HG02759 (cell line): ENCODE results near the gene B3GNT9.

Source experiments
- ATAC-seq: cut with Tn5 transposase; IDR thresholded peaks from one replicate; pipeline ENCODE4 v1.9.1; 2021; ENCODE audit warnings: mild to moderate bottlenecking, moderate library complexity; ENCODE audit not compliant: unreplicated experiment

Gene B3GNT9

DNA sequence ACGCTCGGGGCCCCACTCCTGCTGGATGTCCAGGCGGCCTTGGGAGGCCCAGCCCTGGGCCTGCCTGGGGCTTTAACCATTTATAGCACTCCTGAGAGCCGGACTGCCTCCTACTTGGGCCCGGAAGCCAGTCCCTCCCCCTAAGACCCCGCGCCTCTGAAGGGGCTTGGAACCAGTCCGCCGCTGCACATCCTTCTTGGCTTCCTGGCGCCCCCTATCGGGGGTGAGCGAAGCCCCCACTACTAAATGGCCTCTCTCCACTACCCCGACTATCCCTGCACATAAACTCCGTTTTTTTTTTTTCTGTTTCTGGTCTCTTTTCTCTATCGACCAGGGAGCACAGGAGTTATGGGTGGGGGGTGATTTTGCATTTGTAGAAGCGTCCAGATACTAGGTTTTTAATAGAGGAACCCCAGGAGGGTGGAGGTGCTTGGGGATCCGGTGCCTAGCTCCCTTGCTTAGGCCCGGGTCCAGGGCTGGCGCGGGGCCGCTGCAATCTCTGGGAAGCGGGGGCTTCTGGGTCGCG, 18.9 kb upstream of the B3GNT9 start:
- peak; percentile 5 for ATAC-seq

DNA sequence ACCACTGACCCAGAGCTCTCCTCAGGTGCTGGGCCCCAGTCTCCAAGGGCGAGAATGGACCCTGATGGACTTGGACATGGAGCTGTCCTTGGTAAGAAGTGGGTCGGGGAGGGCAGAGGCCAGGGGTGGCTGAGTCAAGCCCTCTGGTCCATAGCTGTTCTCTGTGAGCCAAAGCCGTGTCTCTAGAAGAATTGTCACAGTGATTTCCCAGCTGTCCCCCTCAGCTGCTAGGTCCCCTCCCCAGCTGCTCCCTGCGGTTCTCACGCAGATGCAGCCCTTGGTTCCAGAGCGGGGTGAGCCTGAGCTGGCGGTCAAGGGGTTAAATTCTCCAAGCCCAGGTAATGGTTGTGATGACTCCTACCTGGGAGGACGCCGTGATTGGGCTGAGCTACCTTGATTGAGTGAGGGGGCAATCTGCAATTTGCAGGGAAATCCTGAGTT, 18.2 kb upstream of the B3GNT9 start:
- no peak for ATAC-seq

DNA sequence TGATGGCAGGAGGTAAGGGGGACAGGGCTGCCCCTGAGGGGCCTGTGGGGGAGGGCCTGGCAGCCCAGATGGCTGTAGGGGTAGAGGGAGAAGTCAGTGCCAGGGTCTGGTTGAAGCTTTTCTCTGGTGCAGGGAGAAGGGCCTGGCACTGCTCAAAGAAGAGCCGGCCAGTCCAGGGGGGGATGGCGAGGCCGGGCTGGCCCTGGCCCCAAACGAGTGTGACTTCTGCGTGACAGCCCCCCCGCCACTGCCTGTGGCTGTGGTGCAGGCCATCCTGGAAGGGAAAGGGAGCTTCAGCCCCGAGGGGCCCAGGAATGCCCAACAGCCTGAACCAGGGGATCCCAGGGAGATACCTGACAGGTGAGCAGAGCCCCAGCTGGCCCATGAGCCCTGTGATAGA, 16.8 kb upstream of the B3GNT9 start:
- no peak for ATAC-seq

DNA sequence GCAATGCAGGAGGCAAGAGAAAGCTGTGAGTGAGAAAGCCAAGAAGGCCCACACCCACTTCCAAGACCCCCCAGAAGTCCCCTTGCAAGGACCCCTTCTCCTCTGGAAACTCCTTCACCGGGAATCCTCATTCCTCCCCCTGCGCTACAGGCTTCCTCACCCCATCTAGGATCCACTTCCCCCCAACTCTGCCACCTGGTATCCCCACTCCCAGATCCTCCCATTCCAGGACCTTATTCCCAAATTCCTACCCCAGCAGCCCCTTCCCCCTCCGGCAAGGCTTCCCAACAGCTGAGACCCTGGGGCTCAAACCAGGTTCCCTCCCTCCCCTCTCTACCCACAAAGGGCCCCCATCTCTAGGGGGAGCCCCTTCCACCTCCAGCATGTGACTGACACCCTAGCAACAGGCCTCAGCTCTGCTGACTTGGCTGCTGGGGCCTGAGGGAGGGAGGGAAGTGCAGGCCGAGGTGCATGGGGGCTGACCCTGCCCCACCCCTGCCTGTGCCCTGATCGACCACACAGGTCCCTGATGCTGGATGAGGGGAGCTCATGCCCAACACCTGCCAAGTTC, 15.9 kb upstream of the B3GNT9 start:
- no peak for ATAC-seq

DNA sequence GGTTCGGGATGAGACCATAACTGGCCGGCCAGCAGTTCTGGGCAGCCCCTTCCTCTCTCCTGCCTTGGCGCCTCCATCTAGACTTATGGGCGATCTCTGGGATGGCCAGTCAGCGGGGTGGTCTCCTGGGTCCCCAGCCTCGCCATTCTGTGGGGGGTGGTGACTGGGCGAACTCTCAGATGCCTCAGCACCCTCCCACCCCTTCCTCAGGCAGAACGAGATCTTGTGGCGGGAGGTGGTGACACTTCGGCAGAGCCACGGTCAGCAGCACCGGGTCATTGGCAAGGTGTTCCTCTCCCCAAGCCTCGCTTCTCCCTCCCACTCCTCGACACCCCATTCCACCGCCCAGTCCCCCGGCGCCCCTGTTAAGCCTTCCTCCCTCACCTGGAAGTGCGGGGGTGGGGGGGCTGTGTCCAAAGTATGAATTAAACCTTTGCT, 15.3 kb upstream of the B3GNT9 start:
- no peak for ATAC-seq

DNA sequence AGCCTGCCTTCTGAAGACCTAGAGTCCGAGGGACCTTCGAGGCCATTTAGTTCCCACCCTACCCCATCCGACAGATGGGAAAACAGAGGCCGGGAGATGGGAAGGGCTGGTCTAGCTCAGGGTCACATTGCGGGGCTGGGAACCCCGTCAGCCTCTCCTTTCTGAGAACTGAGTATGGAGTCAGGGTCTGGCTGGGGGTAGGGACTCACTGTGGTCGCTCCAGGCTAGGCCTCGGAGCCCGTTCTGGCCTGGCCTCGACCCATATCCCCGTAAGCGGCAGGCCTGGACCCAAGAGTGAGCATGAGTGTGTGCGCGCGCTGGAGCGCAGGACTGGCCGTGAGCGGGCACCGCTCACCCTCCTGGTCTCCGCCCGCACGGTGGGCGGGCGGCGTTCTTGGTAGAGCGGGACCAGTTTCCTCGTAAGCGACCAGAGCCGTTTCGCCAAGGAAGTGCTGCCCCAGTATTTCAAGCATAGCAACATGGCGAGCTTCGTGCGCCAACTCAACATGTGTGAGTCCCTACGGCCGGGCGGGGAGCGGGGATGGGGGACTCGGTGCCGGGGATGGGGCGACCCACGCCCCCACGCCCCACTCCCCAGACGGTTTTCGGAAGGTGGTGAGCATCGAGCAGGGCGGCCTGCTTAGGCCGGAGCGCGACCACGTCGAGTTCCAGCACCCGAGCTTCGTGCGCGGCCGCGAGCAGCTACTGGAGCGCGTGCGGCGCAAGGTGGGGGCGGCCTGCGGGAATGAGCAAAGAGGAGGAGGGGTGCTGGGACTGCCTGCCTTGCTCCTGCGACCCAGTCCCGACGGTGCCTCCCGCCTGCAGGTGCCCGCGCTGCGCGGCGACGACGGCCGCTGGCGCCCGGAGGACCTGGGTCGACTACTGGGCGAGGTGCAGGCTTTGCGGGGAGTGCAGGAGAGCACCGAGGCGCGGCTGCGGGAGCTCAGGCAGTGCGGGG, 14.6 kb upstream of the B3GNT9 start:
- ATAC-seq: no peak

DNA sequence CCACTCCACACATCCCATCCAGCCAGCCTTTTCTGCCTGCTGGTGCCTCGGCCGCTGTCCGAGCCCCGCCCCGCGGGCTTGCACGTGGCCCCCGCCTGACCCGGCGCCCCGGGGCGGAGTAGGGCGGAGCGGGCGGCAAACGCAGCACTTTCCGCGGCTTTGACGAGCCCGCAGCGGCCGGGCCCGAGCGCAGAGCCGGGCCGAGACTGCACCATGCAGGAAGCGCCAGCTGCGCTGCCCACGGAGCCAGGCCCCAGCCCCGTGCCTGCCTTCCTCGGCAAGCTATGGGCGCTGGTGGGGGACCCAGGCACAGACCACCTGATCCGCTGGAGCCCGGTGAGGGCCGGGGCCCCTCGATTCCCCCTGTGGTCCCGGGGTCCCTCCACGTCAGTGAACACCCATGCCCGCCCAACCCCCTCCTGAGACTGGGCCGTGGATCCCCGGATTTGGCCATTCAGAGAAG, 13.8 kb upstream of the B3GNT9 start, which contains the start of gene HSF4:
HSF4 (plus strand) TSS at position 147 of the 463 bp plus-strand sequence; CDS start at position 214, 67 bp downstream.
- no peak for ATAC-seq

DNA sequence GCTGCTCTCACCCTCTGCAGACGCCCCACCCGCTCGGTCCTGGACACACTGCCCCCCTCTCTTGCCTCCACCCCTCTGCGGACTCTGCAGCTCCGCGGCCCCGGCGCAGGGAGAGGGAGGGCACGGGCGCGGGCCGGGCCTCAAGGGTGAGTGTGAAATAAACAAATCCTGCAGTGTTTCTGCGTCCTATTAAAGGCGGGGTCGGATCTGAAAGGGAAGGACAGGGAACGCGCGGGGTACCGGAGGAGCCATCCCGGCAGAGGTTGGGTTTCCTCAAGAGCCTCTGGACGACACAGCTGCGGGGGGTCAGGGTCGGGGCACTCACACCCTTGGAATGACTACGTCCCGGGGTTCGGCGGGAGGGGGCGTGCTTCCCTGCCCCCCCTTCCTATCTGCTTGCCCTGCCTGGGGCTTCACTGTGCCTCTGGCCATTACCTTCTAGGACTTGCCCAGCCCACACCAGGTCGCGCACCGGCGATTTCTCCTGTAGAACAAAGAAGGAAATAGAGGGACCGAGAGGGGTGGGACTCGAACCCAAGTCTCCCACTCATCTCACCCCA, 13.3 kb upstream of the B3GNT9 start:
- no peak for ATAC-seq

DNA sequence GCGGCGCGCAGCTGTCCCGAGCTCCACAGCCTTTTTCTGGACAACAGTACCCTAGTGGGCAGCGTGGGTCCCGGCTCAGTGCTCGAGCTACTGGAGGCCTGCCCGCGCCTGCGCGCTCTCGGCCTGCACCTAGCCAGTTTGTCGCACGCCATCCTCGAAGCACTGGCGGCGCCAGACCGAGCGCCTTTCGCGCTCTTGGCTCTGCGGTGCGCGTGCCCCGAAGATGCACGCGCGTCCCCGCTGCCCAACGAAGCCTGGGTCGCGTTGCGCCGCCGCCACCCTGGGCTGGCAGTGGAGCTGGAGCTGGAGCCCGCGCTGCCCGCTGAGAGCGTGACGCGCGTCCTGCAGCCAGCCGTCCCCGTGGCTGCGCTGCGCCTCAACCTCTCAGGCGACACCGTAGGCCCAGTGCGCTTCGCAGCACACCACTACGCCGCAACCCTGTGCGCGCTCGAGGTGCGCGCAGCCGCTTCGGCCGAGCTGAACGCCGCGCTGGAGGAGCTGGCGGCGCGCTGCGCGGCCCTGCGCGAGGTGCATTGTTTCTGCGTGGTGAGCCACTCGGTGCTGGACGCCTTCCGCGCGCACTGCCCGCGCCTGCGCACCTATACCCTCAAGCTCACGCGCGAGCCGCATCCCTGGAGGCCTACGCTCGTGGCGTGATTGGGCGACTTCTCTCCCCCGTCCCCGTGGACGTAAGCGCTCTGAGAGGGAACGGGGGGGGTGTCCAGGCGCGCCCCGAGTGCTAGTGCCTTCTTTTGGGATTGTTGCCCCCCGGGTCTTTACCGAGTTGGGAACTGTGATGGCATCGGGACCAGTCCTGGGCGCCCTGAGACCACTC, 12.6 kb upstream of the B3GNT9 start:
- ATAC-seq: no peak

DNA sequence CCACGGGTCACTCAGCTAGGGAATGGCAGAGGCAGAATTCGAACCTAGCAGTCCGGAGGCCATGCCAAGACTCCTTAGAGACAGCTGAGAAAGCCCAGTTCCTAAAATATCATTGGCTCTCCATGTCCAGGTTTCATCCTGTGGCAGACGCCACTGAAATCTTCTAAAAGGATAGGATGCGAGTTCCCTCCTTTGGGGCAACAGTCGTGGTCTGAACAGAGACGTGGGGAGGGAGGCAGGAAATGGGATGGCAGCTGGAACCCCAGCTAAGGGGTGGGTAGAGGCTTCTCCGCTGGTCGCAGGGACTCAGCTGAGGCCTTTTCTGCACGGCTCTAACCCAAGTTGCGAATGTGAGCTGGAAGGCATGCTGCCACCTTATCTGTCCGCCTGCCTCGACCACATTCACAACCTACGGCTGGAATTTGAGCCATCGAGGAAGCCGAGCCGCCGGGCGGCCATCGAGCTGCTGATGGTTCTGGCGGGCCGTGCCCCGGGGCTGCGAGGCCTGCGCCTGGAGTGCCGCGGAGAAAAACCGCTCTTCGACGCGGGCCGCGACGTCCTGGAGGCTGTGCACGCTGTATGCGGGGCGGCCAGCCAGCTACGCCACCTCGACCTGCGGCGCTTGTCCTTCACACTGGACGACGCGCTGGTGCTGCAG, 11.8 kb upstream of the B3GNT9 start:
- no peak for ATAC-seq

DNA sequence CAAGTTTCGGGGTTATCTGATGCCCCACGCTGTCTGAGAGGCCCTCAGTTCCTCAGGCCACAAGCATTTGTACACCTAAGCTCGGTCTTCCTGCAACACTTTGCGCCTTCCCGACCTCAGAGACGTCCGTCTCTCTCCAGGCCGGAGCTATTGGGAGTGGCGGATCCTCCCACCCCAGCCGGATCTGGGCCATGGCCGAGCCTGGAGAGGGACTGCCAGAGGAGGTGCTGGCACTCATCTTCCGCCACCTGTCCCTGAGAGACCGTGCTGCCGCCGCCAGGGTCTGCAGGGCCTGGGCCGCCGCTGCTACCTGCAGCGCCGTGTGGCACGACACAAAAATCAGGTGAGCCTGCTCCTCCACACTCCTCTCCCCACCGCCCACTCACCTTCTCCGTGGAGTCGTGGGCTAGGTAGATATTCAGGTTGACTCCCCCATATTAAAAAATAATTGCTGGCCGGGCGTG, 10.8 kb upstream of the B3GNT9 start:
- no peak for ATAC-seq

DNA sequence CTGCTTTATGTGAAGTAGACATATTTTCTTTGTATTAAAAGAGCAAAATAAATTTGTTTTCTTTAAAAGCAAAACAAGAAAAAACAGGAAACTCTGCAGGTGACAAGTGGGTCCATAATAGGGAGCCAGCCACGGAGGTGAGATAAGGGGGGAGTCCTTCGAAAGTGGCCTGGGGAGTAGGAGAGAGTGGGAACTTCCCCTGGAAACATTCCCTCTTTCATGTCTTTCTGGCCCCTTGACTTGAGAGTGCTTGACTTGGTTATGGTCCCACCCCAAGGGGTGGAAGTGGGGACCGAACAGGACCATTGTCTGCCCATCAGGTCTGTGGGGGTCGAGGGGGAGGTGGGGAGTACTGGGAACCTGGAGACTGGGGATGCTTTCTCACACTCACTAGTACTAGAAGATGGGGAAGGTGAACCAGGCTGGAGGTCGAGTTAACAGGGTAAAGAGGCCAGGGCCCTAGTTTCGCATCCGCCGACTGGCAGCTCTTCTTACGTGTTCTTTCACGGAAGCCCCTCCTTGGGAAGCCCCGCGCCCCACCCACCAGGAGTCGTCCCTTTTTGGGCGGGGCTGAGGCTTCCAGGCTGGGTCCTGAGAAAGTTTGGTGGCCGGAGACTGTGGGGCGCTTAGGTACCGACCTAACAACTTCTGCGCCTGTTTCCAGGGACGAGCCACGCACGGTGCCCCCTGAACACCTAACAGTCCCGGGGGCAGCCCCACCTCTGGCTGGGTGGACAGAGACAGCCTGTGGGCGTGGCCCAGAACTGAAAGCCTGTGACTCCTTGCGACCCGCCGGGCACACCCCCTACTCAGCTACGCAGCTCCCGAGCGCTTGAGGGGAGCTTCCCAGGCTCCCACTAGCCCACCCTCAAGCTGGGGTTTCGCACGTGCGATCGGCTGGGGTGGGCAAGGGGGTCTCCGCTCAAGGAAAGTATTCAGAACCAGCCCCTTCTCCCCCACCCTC, 8.1 kb upstream of the B3GNT9 start:
- peak; percentile 42 for ATAC-seq

DNA sequence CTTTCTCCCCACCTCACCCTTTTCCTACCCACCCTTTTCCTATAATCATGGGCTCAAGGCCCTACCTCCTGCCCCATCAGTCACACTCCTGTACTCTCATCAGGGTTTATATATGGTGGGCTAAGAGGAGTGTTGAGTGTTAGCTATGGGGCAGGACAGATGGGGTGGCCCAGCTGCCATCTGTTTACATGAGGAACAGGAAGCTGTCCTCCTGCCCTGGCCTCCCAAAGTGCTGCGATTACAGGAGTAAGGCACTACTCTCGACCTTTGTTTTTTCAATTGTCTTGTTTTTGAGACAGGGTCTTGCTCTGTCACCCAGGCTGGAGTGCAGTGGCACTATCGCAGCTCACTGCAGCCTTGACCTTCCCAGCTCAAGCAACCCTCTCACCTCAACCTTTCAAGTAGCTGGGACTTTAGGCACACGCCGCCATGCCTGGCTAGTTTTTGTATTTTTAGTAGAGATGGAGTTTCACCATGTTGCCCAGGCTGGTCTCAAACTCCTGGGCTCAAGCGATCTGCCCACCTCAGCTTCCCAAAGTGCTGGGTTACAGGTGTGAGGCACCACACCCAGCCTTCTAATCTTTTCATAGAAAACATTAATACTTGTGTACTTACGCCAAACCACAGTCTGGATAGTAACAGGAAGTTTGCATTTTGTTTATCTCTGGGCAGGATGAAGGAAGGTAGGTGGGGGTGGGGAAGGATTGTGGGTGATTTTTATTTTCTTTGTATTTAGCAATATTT, 7.3 kb upstream of the B3GNT9 start:
- no peak for ATAC-seq

DNA sequence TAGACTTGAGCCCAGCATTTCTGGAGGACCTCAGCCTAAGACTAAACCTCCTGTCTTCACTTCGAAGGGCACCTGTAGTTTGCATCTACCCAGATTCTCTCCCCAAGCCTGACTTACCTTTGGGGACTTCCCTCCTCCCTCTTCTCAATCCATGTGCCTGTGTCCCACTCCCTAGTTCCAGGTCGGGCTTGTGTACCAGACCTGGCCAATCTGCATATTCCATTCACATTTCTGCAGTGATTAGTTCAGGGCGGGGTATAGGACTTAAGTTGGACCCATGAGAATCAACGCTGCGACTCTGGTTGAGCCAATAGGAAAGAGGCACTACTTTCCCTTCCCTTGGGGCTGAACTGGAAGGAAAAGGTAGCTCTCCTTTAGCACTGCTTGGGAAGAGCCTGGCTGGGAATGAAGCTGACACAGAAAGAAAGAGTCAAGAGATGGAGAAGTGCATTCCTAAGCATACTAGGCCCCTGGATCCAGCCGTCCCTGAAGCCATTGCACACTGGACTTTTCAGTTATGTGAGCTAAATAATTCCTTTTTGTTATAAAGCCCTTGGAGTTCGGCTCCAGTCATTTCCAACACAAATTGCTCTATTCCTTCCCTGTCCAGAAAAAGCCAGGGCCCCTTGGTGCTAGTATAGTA, 6.4 kb upstream of the B3GNT9 start:
- ATAC-seq: no peak

DNA sequence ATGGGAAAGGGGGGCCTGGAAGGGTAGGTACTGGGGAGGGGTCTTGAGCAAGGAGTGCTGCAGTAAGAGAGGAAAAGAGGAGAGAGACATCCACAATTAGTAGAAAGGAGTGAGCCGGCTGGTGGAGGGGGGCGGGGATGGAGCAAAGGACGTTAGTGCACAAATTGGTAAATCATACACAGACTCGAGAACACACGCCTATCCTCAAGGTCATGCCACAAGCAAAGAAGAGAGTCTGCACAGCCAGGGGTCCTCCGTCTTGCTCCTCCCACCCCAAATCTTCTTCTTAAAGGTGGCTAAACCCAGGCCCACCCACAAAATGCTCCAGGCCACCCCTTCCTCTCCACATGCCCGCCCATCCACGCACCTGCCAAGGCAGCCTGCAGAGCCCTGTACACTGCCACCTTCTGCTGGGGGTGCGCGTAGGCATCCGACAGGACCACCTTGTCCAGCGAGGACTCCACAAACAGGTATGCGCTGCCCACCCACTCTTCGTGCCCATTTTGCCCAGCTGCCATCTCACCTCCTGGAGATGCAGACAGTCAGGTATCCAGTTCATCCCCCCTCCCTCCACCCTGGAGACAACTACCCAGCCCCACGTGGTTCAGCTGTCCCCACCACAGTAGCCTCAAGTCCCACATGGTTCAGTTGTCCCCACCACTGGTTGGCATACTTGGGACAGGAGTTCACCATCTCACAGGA, 5.5 kb upstream of the B3GNT9 start:
- no peak for ATAC-seq

DNA sequence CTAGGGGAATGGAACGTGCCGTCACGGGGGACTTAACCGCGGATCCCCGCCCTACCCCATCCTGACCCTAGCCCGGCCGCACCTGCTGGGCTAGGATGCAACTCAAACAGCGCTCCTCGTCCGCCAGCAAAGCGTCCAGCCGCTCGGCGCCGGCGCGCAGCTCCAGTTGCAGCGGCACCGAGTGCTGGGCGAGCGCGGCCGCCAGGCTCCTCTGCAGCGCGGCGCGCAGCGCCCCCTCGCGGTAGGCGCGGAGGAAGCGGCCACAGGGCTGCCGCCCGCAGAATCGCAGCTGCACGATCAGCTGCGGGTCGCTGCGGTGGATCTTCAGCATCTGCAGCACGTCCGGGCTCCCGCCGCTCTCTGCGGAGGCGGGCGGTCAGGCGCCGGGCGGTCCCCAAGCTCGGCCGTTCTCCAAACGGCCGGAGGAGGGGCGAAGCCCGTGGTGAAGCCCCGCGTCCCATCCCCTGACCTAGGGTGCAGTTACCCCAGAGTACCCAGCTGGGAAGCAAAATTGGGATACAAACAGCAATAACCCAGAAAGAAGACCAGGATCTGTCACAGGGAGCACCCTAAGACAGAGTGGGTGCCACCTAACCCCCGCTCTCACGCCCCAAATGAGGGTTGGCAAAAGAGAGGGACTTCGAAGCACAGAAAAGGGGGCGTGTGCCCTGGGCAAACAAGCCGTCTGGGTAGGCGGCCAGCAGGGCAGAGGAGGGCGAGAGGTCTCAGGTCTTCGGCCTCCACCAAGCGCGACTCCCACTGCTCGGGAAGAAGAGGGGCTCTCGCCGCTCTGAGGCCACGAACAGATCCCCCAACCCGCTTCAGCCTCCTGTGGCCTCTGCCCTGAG, 4.7 kb upstream of the B3GNT9 start:
- ATAC-seq: peak; percentile 35
